Cardiac ventricle fibroblast (primary cell): ENCODE results near the gene AZIN2. TPM values are rescaled to one million over a fixed set of nuclear protein-coding genes. Genes with fewer than 3 reads are reported as not detected.

ENCODE experiments used
- total RNA-seq: library from RNA; depleted of rRNA; stranded (reverse); fragments of >200 nt; gene quantifications from 2 replicates; pipeline ENCODE4 v1.2.3, GENCODE V29; 2015

AZIN2 gene
- total RNA-seq = 1.2 and 6.0 TPM in 2 replicates

GRCh38 chr1:33080885-33081553 is at the start of gene AZIN2:
Gene AZIN2 (plus strand): TSS chr1:33081153. CDS start chr1:33082250, 1,097 bp downstream.

GRCh38 chr1:33036526-33037503 is 44.1 kb upstream of the AZIN2 start, which contains the start of gene AK2:
Gene AK2 (minus strand): TSS chr1:33036883. CDS start chr1:33036828, 55 bp downstream.

Other genes with a start within 250 kb of the AZIN2 start
- 1.00 and 1.3 TPM in 2 replicates for gene FNDC5, start 210.2 kb upstream of the AZIN2 start, total RNA-seq
- not detected in 2 replicates for gene HPCA, start 194.7 kb upstream of the AZIN2 start, total RNA-seq
- gene TMEM54, start 179.8 kb upstream of the AZIN2 start, total RNA-seq = 23.2 and 33.4 TPM in 2 replicates
- gene RNF19B, start 116.3 kb upstream of the AZIN2 start, total RNA-seq = 2.6 and 5.1 TPM in 2 replicates
- 119 and 136 TPM in 2 replicates for gene AK2, start 44.3 kb upstream of the AZIN2 start, total RNA-seq
- gene TRIM62, start 100.9 kb downstream of the AZIN2 start, total RNA-seq = 3.4 TPM in 2 replicates
- 14.6 and 27.9 TPM in 2 replicates for gene ZNF362, start 175.3 kb downstream of the AZIN2 start, total RNA-seq
- not detected in 2 replicates for gene A3GALT2, start 239.9 kb downstream of the AZIN2 start, total RNA-seq